ENCODE measurements around the gene RSAD1.

Gene RSAD1

GRCh38 chr17:50491505-50491904, 12.8 kb downstream of the RSAD1 start:
- TF ChIP-seq CTCF (IDR thresholded peaks at IDR 0.05) (no peak), ZFX (IDR thresholded peaks at IDR 0.05; ENCODE audit: borderline replicate concordance) (no peak)

GRCh38 chr17:50492214-50492613, 13.6 kb downstream of the RSAD1 start:
- no peak overlapping the region for H3K27ac ChIP-seq
- TF ChIP-seq CTCF (IDR thresholded peaks at IDR 0.05) (no peak), ZFX (IDR thresholded peaks at IDR 0.05; ENCODE audit: borderline replicate concordance) (no peak)

More at GRCh38 chr17:50491505-50491904, 12.8 kb downstream of the RSAD1 start:
- no peak overlapping the region for H3K27ac ChIP-seq

GRCh38 chr17:50493744-50494143, 15.1 kb downstream of the RSAD1 start:
- no peak for TF ChIP-seq ZFX (IDR thresholded peaks at IDR 0.05; ENCODE audit: borderline replicate concordance)
- TF ChIP-seq CTCF (IDR thresholded peaks at IDR 0.05) = no peak
- H3K27ac ChIP-seq = peak overlapping the region; percentile 34

- no peak for TF ChIP-seq ZFX (IDR thresholded peaks at IDR 0.05; ENCODE audit: borderline replicate concordance)
- TF ChIP-seq CTCF (IDR thresholded peaks at IDR 0.05) = no peak
- H3K27ac ChIP-seq = no peak overlapping the region
These were observed 16.7 kb downstream of the RSAD1 start for GRCh38 chr17:50495217-50495823.

- TF ChIP-seq ZFX (IDR thresholded peaks at IDR 0.05; ENCODE audit: borderline replicate concordance) (no peak), CTCF (IDR thresholded peaks at IDR 0.05) (no peak)
- H3K27ac ChIP-seq = no peak overlapping the region
These were observed 17.3 kb downstream of the RSAD1 start for GRCh38 chr17:50495918-50496317.

- H3K27ac ChIP-seq = no peak overlapping the region
- TF ChIP-seq ZFX (IDR thresholded peaks at IDR 0.05; ENCODE audit: borderline replicate concordance) = no peak
- no peak for TF ChIP-seq CTCF (IDR thresholded peaks at IDR 0.05)
These were observed 19.6 kb downstream of the RSAD1 start for GRCh38 chr17:50498021-50498874.

- TF ChIP-seq ZFX (IDR thresholded peaks at IDR 0.05; ENCODE audit: borderline replicate concordance) (no peak), CTCF (IDR thresholded peaks at IDR 0.05) (no peak)
- no peak overlapping the region for H3K27ac ChIP-seq
These were observed 20.6 kb downstream of the RSAD1 start for GRCh38 chr17:50499270-50499669.
